Activated CD8-positive, alpha-beta memory T cell treated with anti-CD3 and anti-CD28 coated beads, Interleukin-2, amount 50 U/mL, for 1 hour (primary cell): ENCODE measurements around the gene NLRC5.

Experiments used
- DNase-seq: peaks from one replicate; pipeline ENCODE4 v3.0.0-alpha.2; 2020; ENCODE audit errors: extremely low read depth

Gene NLRC5

GRCh38 chr16:56988948-56989945, at the start of gene NLRC5:
TSS of gene NLRC5 (plus strand) at chr16:56989557. CDS start at chr16:57020713, 31,156 bp downstream.
- DNase-seq = peak; percentile 75

GRCh38 chr16:56939801-56940200, 49.6 kb upstream of the NLRC5 start:
- no peak for DNase-seq

- no peak for DNase-seq
Observed at GRCh38 chr16:56941092-56941491, 48.3 kb upstream of the NLRC5 start.

GRCh38 chr16:56941856-56942331, 47.5 kb upstream of the NLRC5 start:
- DNase-seq = no peak

GRCh38 chr16:56943761-56944375, 45.5 kb upstream of the NLRC5 start:
- DNase-seq = no peak

GRCh38 chr16:56944954-56945839, 44.2 kb upstream of the NLRC5 start:
- DNase-seq = no peak

- no peak for DNase-seq
Observed at GRCh38 chr16:56945847-56946527, 43.4 kb upstream of the NLRC5 start.

GRCh38 chr16:56946767-56947603, 42.4 kb upstream of the NLRC5 start:
- no peak for DNase-seq

GRCh38 chr16:56947604-56947995, 41.8 kb upstream of the NLRC5 start:
- no peak for DNase-seq

GRCh38 chr16:56948234-56948633, 41.1 kb upstream of the NLRC5 start:
- no peak for DNase-seq

- no peak for DNase-seq
Observed at GRCh38 chr16:56950051-56950450, 39.3 kb upstream of the NLRC5 start.

- DNase-seq = no peak
Observed at GRCh38 chr16:56950455-56950854, 38.9 kb upstream of the NLRC5 start.

GRCh38 chr16:56950881-56951771, 38.2 kb upstream of the NLRC5 start:
- DNase-seq = no peak

- DNase-seq = no peak
Observed at GRCh38 chr16:56953006-56953405, 36.4 kb upstream of the NLRC5 start.

- DNase-seq = no peak
Observed at GRCh38 chr16:56956076-56956475, 33.3 kb upstream of the NLRC5 start.

GRCh38 chr16:56956756-56957155, 32.6 kb upstream of the NLRC5 start:
- DNase-seq = no peak

- no peak for DNase-seq
Observed at GRCh38 chr16:56960681-56961281, 28.6 kb upstream of the NLRC5 start.

- DNase-seq = no peak
Observed at GRCh38 chr16:56961386-56961785, 28.0 kb upstream of the NLRC5 start.

GRCh38 chr16:56961851-56962281, 27.5 kb upstream of the NLRC5 start, which contains the start of gene CETP:
TSS of gene CETP (plus strand) at chr16:56961950. CDS start at chr16:56961980, 30 bp downstream.
- DNase-seq = no peak
